Body of pancreas (tissue), 4 donors: ENCODE data around the gene ODF4.

Source experiments
- CTCF ChIP-seq, 7 experiments: fragments of 450-650 bp in 4 of 7; fragments of 200-600 bp in 3 of 7; sonication (generic) in 3 of 7; IDR thresholded peaks; one replicate each; pipeline ENCODE4 v1.5.1; 2016 to 2019; ENCODE audit warnings: antibody characterized with exemption in 7 of 7
- POLR2A ChIP-seq, 3 donors: fragments of 450-650 bp; IDR thresholded peaks; one replicate each; pipeline ENCODE4 v1.6.1; 2016; ENCODE audit warnings: antibody characterized with exemption in 3 of 3, mild to moderate bottlenecking in 2 of 3

GRCh38 chr17:8332688-8333087 is 7.0 kb upstream of the ODF4 start:
- TF ChIP-seq CTCF (IDR thresholded peaks at IDR 0.05) (no peak), POLR2A (IDR thresholded peaks at IDR 0.05) (no peak)
